ENCODE results near the gene NOLC1.

Gene NOLC1

GRCh38 chr10:102202386-102202785 is 50.2 kb downstream of the NOLC1 start:
- DNase-seq = no peak
- no peak for ATAC-seq

GRCh38 chr10:102208311-102209035 is 56.3 kb downstream of the NOLC1 start:
- no peak for ATAC-seq
- DNase-seq = no peak

DNA sequence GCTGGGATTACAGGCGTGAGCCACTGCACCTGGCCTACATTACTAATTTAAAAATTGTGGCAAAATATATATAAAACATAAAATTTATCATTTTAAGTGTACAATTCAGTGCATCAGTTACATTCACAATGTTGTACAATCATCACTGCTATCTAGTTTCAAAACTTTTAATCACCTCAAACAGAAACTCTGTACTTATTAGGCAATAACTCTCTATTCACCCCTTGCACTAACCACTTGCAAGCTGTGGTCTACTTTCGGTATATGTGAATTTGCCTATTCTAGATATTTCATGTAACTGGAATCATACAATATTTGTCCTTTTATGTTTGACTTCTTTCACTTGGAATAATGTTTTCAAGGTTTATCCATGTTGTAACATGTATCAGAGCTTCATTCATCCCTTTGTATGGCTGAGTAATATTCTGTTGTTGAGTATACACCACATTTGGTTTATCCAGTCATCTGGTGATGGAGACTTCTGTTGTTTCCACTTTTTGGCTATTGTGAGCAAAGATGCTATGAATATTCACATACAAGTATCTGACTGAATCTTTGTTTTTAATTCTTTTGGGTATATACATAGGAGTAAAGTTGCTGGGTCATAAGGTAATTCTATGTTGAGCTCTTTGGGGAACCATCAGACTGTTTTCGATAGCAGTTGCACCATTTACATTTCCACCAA is 59.6 kb downstream of the NOLC1 start:
- no peak for ATAC-seq
- DNase-seq = no peak

Data from stimulated activated naive CD8-positive, alpha-beta T cell treated with anti-CD3 and anti-CD28 coated beads, Interleukin-15, Interleukin-2, amounts not matched to agents 100 U/mL and 50 U/mL, for 24 hours (primary cell).